SK-MEL-5 (cell line): ENCODE results near the gene METTL22. TPM values are rescaled to one million over a fixed set of nuclear protein-coding genes. Genes with fewer than 3 reads are reported as not detected.

Source experiments
- DNase-seq: peaks from one replicate; pipeline ENCODE4 v3.0.0-alpha.2; 2016; ENCODE audit warnings: low read depth, low spot score
- in situ Hi-C: cut with HindIII; loops from 2 replicates; pipeline ENCODE4 v1.10.0; 2016; ENCODE audit warnings: low sequenced_read_pairs, high pct_unique_total_duplicates, low pct_unique_long_range_greater_than_20kb
- total RNA-seq: library from RNA; depleted of rRNA; stranded (reverse); fragments of >200 nt; shearing (Covaris generic); gene quantifications from 2 replicates; pipeline ENCODE4 v1.2.3, GENCODE V29; 2014

METTL22 gene
- total RNA-seq, 1 experiment from 2014 or later, result 10.8 TPM

DNA sequence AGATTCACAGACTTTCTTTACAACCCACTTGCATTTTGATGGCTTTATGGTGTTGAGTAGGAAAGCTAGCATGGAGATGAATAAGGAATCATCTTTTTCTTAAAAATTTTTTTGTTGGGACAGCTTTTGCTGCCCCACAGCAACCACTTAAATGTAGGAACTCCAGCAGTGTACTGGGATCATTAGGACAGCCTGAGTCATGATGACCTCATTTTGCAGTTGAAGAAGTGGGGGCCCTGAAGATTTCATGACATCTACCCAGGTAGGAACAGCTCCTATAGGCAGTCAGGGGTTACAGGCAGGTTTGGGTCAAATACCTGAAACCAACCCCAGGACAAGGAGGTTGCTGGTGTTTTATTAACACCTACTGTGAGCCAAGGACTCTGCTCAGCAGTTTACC lies 2.1 kb downstream of the METTL22 start:
- in situ Hi-C loops, result no loop called here
- DNase-seq, result no peak

DNA sequence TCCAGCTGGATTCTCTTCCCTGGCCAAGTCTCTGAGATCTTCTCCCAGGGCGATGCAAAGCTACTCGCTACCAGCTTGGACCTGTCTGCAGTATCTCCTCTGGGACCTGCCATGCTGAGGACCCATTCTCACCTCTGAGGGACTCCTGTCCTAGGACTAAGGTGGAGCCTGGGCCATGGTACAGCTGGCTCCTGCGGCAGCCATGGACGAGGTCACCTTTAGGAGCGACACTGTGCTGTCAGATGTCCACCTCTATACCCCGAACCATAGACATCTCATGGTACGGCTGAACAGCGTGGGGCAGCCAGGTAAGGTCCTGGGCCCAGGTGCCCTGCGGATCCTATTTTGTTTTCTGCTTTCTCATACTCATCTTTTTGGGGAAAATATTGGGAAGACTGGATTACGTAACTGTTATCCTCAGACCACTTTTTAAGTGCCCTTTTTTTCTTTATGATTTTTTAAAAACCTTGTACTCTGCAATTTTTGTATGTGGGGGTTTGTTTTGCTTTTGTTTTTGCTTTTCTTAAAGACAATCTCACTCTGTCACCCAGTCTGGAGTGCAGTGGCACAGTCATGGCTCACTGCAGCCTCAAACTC lies 4.1 kb downstream of the METTL22 start:
- in situ Hi-C loops, result no loop called here
- no peak for DNase-seq

DNA sequence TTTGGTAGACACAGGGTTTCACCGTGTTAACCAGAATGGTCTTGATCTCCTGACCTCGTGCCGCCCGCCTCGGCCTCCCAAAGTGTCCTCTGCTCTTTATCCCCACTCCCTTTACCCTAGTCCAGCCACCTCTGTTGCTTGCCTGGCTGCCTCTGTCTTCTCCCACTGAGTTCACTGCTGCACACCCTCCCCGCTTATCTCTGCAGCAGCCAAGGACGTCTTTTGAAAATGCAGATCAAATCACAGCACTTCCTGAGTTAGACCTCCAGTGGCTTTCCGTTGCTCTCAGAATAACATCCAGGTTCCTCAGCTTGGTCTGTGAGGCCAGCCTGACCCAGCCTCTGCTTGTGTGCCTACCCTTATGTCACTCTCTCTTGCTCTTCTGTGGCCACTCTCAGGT lies 5.4 kb downstream of the METTL22 start:
- no peak for DNase-seq
- in situ Hi-C loops, result no loop called here

- no peak for DNase-seq
- in situ Hi-C loops, result no loop called here
Measured at GRCh38 chr16:8627456-8627855, 6.0 kb downstream of the METTL22 start.

DNA sequence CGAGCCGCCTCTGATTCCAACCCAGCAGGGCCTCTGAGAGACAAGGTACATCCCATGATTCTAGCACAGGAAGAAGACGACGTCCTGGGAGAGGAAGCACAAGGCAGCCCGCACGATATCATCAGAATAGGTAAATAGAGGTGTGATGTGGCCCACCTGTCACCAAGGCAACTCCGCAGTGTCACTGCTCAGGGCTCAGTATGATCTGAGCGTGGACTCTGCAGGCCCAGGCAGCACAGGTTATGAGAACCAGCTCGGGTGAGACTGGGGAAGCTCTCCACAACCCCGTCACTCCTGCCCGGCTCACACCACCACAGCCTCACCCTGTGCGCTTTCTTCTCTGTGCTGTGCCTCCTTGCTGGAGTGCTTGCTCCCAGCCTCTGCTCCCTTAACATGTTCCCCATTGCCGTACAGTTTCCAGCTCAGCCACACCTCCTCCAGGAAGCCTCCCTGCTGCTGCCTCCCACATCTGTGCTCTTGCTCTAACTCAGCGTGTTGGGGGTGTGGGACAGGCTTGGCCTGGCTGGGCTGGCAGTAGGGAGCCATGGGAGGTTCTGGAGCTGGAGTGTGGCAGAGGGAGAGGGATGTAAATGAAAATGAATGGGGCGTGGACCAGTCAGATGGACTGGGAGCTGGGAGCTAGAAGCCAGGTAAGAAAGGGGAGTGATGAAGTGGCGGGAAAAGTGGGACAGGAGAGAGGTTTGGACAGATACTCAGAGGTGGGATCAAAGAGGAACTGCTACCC lies 7.7 kb downstream of the METTL22 start:
- DNase-seq, result no peak
- in situ Hi-C loops, result no loop called here

DNA sequence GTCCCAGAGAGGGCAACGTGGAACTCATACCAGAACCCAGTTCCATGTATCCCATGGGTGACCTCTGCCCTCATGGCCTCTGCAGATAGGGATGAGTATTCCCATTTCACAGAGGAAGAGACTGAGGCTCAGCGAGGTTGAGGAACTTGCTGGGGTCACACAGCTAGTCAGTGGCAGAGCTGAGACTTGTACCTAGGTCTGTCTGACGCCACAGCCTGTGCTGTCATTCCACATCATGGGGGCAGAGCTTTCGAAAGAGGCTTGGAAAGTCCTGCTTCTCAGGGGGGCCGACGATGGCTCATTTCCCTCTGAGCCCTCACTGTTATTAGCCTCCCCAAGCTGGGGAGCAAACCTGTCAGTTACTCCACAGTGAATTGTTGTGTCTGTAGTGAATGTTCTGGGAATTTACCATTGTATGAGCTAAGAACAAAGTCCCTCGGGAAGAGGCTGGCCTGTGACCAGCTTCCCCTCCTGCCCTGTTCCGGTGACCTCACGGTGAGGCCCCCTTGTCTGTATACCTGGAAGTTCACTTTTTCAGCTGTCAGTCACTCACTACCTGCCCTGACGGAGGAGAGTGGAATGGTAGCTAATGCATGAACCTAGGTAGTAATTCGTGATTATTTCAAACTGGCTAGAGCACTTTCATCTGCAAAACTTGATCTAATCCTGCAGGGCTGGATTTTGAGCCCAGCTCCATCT lies 8.9 kb downstream of the METTL22 start:
- DNase-seq, result no peak
- in situ Hi-C loops, result no loop called here

- DNase-seq, result no peak
- in situ Hi-C loops, result no loop called here
Measured at GRCh38 chr16:8631373-8631772, 9.9 kb downstream of the METTL22 start.

DNA sequence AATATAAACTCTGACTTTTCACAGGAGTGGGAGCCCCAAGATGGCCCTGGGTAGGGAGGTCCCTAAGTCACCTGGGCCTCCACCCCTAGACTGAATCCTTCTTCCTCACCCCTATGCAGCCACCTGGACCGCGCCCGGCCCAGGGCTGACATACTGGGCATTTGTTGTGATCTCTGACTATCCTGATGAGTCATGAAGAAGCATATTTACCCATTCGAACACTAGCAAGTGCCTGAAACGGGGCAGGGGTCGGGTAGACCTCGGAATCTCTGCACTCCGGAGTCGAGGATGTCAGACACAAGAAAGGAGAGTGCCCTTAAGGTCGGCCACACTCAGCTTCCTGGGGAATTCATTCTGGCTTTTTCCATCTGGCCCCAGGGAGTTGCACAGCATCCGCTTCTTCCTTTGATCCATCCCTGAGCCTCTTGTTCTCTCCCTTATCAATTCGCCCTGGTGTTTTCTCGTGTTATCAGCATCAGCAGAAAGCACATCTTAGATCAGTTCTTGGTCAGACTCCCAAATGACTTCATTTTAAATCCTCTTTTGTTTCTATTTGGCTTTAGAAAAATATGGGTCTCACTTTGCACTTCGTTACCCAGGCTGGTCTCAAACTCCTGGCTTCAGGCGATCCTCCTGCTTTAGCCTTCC lies 10.4 kb downstream of the METTL22 start:
- in situ Hi-C loops, result no loop called here
- DNase-seq, result no peak

- in situ Hi-C loops, result no loop called here
- no peak for DNase-seq
Measured at GRCh38 chr16:8632675-8633182, 11.2 kb downstream of the METTL22 start.

DNA sequence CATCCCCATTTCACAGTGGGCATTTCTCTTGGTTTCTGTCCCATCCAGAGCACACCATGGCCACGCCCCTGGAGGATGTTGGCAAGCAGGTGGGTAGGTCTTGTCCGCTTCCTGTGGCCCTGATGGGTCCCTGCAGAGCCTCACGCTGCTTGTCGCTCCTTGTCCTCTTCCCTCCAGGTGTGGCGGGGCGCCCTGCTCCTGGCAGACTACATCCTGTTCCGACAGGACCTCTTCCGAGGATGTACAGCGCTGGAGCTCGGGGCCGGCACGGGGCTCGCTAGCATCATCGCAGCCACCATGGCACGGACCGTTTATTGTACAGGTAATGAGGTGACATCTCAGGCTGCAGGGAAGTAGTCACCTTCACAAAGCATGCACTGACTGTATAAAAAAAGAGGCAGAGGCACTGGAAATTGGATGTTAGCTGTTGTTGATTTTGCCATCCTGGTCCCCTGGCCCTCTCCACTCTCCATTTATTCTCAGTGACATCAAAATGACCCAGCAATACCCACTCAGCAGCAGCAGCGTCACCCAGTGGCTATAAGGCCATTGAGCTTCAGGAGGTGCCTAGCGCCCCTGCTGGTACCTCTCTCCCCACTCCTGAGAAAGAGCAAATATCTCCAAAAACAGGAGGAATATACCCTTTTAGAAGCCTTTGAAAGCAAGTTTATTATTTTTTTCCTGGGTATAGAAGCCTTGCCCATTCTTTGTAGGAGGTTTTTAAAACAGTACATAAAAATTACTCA lies 13.7 kb downstream of the METTL22 start:
- DNase-seq, result peak; percentile 75

GRCh38 chr16:8639694-8640093 lies 18.2 kb downstream of the METTL22 start:
- no peak for DNase-seq
- in situ Hi-C loops, result no loop called here

More for the DNA sequence above, 13.7 kb downstream of the METTL22 start:
- in situ Hi-C loops, result no loop called here

GRCh38 chr16:8641671-8642070 lies 20.2 kb downstream of the METTL22 start:
- in situ Hi-C loops, result no loop called here
- no peak for DNase-seq

GRCh38 chr16:8642146-8642545 lies 20.6 kb downstream of the METTL22 start:
- in situ Hi-C loops, result no loop called here
- no peak for DNase-seq

DNA sequence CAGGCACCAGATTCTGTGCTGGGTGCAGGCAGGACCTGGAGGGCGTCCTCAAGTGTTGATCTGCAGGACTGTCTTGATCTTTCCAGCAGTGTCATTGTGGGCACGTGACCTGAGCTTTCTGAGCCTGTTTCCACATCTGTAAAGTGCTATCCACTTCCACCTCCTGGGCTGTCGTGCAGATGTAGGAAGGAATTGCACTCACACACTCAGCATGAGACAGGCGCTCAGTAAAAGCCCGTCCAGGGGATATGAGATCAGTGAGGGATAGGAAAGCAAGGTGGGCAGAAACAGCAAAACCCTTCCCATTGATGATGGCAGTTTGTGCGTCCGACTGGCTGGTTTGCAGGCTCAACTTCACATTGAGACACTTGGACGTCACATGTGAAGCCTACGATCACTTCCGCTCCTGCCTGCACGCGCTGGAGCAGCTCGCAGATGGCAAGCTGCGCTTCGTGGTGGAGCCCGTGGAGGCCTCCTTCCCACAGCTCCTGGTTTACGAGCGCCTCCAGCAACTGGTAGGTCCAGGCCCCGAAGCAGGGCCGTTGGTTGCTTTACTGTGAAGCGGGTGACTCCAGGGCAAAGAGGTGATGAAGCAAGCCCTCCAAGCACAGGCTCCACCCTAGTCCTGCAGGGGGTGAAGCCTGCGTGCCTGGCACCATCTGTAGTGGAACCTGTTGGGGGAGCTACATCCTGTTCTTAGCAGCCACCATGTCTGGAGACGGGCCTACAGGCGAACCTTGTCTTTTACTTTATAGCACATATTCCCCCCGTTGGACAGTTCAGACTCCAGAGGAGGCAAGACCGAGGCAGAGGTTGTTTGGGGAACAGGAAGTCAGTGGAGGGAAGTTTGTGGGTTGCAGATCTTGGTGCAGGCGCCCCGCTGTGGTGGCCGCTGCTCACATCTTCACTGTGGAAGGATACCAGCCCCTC lies 23.0 kb downstream of the METTL22 start:
- in situ Hi-C loops, result no loop called here
- no peak for DNase-seq

DNA sequence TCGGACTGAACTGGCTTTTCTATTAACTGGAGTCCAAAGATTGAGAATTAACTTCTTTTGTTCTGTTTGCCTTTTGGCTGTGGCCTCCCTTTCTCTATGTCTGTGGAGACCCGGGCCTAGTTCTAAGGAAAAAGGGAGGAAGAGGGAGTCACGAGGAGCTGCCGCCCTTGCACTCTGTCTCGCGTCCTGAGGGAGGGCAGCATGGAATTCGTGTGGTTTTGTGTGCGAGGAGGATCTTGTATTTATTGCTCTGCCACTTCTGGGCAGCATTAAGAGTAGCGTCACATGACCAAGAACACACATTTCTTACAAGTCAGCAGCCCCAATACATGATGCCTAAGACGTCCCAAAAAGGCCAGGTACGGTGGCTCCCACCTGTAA lies 23.6 kb downstream of the METTL22 start:
- no peak for DNase-seq
- in situ Hi-C loops, result no loop called here

DNA sequence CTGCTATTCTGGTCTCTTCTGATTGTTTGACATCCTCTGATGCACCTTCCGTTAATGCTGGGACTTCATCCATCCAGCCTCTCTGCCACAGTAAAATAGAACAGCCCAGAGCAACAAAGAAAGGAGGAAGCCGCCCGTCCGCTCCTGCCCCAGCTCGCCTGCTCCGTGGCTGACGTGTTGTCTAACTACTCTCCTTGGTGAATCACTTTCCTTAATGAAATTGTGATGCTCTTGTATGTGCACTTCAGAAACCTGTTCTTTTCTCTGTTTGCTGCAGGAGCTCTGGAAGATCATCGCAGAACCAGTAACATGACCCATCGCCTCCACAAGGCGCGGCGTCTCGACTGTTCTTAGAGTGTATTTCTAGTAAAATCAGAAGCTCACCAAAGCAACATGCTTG lies 24.3 kb downstream of the METTL22 start:
- in situ Hi-C loops, result no loop called here
- DNase-seq, result no peak
